Adipocyte (in vitro differentiated cells): ENCODE measurements around the gene CDC37.
"Not testable (repeated sequence)": the region's sequence is repeated elsewhere in the genome, so short reads cannot be mapped to it uniquely, and the experiment has no call there.

Experiments
- DNase-seq: peaks from one replicate; pipeline ENCODE4 v3.0.0-alpha.2; 2015; ENCODE audit warnings: low read depth
- H3K27me3 ChIP-seq: replicated peaks from 2 replicates; pipeline ENCODE4 v1.7.0; 2013; ENCODE audit warnings: mild to moderate bottlenecking, low read length, moderate library complexity; ENCODE audit not compliant: control insufficient read depth, insufficient read depth
- H3K36me3 ChIP-seq: 2 replicates; pipeline ENCODE4 v1.7.0; 2013; ENCODE audit warnings: low read length, mild to moderate bottlenecking, moderate library complexity; ENCODE audit not compliant: control insufficient read depth, insufficient read depth, severe bottlenecking
- H3K4me1 ChIP-seq: 2 replicates; pipeline ENCODE4 v1.7.0; 2013; ENCODE audit warnings: mild to moderate bottlenecking, low read length, moderate library complexity; ENCODE audit not compliant: control insufficient read depth, insufficient read depth
- H3K4me3 ChIP-seq: 2 replicates; pipeline ENCODE4 v1.7.0; 2013; ENCODE audit warnings: mild to moderate bottlenecking, low read length, moderate library complexity
- H3K9ac ChIP-seq: 2 replicates; pipeline ENCODE4 v1.7.0; 2013; ENCODE audit warnings: mild to moderate bottlenecking, low read length, moderate library complexity
- H3K9me3 ChIP-seq: 2 replicates; pipeline ENCODE4 v1.7.0; 2013; ENCODE audit warnings: mild to moderate bottlenecking, low read length, moderate library complexity; ENCODE audit not compliant: control insufficient read depth

CDC37 gene

GRCh38 chr19:10366950-10367512, 36.3 kb downstream of the CDC37 start:
- not testable (repeated sequence) for DNase-seq, H3K4me3 ChIP-seq, H3K27me3 ChIP-seq, H3K9ac ChIP-seq, H3K4me1 ChIP-seq, H3K9me3 ChIP-seq
- H3K36me3 ChIP-seq = peaks cover 55% of the 10 kb centered on the region

GRCh38 chr19:10365518-10365917, 37.8 kb downstream of the CDC37 start:
- H3K4me3 ChIP-seq = no peak overlapping the region
- no peaks in the 10 kb centered on the region for H3K9me3 ChIP-seq
- DNase-seq = no peak
- H3K4me1 ChIP-seq = no peaks in the 10 kb centered on the region
- H3K9ac ChIP-seq = no peak overlapping the region
- peaks cover 64% of the 10 kb centered on the region for H3K36me3 ChIP-seq
- H3K27me3 ChIP-seq = no peaks in the 10 kb centered on the region

GRCh38 chr19:10364644-10365043, 38.7 kb downstream of the CDC37 start:
- no peak for DNase-seq
- no peaks in the 10 kb centered on the region for H3K4me1 ChIP-seq
- H3K9me3 ChIP-seq = no peaks in the 10 kb centered on the region
- no peak overlapping the region for H3K9ac ChIP-seq
- H3K4me3 ChIP-seq = no peak overlapping the region
- H3K27me3 ChIP-seq = no peaks in the 10 kb centered on the region
- H3K36me3 ChIP-seq = peaks cover 69% of the 10 kb centered on the region

GRCh38 chr19:10363789-10364281, 39.5 kb downstream of the CDC37 start:
- H3K36me3 ChIP-seq = peaks cover 69% of the 10 kb centered on the region

GRCh38 chr19:10362259-10362658, 41.1 kb downstream of the CDC37 start:
- peaks cover 71% of the 10 kb centered on the region for H3K36me3 ChIP-seq
- no peak for DNase-seq

More at GRCh38 chr19:10363789-10364281, 39.5 kb downstream of the CDC37 start:
- H3K4me1 ChIP-seq = no peaks in the 10 kb centered on the region
- no peak for DNase-seq
- H3K27me3 ChIP-seq = no peaks in the 10 kb centered on the region
- no peak overlapping the region for H3K9ac ChIP-seq
- H3K9me3 ChIP-seq = no peaks in the 10 kb centered on the region
- H3K4me3 ChIP-seq = no peak overlapping the region

GRCh38 chr19:10361569-10362011, 41.8 kb downstream of the CDC37 start:
- no peak overlapping the region for H3K4me3 ChIP-seq
- H3K27me3 ChIP-seq = no peaks in the 10 kb centered on the region
- no peaks in the 10 kb centered on the region for H3K9me3 ChIP-seq
- H3K4me1 ChIP-seq = no peaks in the 10 kb centered on the region
- no peak overlapping the region for H3K9ac ChIP-seq
- peaks cover 71% of the 10 kb centered on the region for H3K36me3 ChIP-seq
- no peak for DNase-seq

More at GRCh38 chr19:10362259-10362658, 41.1 kb downstream of the CDC37 start:
- no peak overlapping the region for H3K9ac ChIP-seq
- H3K9me3 ChIP-seq = no peaks in the 10 kb centered on the region
- H3K27me3 ChIP-seq = no peaks in the 10 kb centered on the region
- H3K4me1 ChIP-seq = no peaks in the 10 kb centered on the region
- no peak overlapping the region for H3K4me3 ChIP-seq

- Histone ChIP-seq H3K4me1 (peaks cover 6% of the 10 kb centered on the region), H3K9me3 (no peaks in the 10 kb centered on the region), H3K9ac (no peak overlapping the region), H3K4me3 (no peak overlapping the region), H3K27me3 (no peaks in the 10 kb centered on the region), H3K36me3 (peaks cover 60% of the 10 kb centered on the region)
- no peak for DNase-seq
These were observed 46.9 kb downstream of the CDC37 start for GRCh38 chr19:10356431-10356830.

- peaks cover 6% of the 10 kb centered on the region for H3K4me1 ChIP-seq
- no peak overlapping the region for H3K4me3 ChIP-seq
- H3K27me3 ChIP-seq = no peaks in the 10 kb centered on the region
- H3K9ac ChIP-seq = no peak overlapping the region
- peak; percentile 45 for DNase-seq
- H3K9me3 ChIP-seq = no peaks in the 10 kb centered on the region
- peaks cover 53% of the 10 kb centered on the region for H3K36me3 ChIP-seq
These were observed 49.5 kb downstream of the CDC37 start for GRCh38 chr19:10353793-10354391.

GRCh38 chr19:10352764-10353671, 50.3 kb downstream of the CDC37 start:
- DNase-seq = no peak
- Histone ChIP-seq H3K4me3 (no peak overlapping the region), H3K4me1 (peaks cover 6% of the 10 kb centered on the region), H3K36me3 (peaks cover 48% of the 10 kb centered on the region), H3K27me3 (no peaks in the 10 kb centered on the region), H3K9me3 (no peaks in the 10 kb centered on the region), H3K9ac (no peak overlapping the region)

- Histone ChIP-seq H3K4me1 (peaks cover 9% of the 10 kb centered on the region), H3K4me3 (no peak overlapping the region), H3K9ac (no peak overlapping the region), H3K9me3 (no peaks in the 10 kb centered on the region), H3K36me3 (peaks cover 12% of the 10 kb centered on the region), H3K27me3 (no peaks in the 10 kb centered on the region)
- DNase-seq = no peak
These were observed 56.8 kb downstream of the CDC37 start for GRCh38 chr19:10346509-10346908.

GRCh38 chr19:10344780-10345179, 58.6 kb downstream of the CDC37 start:
- no peaks in the 10 kb centered on the region for H3K27me3 ChIP-seq
- H3K4me3 ChIP-seq = no peak overlapping the region
- no peak overlapping the region for H3K9ac ChIP-seq
- H3K4me1 ChIP-seq = peaks cover 9% of the 10 kb centered on the region
- peaks cover 2% of the 10 kb centered on the region for H3K36me3 ChIP-seq
- H3K9me3 ChIP-seq = no peaks in the 10 kb centered on the region
- peak; percentile 5 for DNase-seq
